Articular chondrocyte of knee joint (primary cell): ENCODE data around the gene SRPX. TPM values are rescaled to one million over a fixed set of nuclear protein-coding genes. Genes with fewer than 3 reads are reported as not detected.

Experiments
- total RNA-seq: library from RNA; depleted of rRNA; stranded (reverse); fragments of >200 nt; gene quantifications from 2 replicates; pipeline ENCODE4 v1.2.3, GENCODE V29; 2012

SRPX gene, protein sequence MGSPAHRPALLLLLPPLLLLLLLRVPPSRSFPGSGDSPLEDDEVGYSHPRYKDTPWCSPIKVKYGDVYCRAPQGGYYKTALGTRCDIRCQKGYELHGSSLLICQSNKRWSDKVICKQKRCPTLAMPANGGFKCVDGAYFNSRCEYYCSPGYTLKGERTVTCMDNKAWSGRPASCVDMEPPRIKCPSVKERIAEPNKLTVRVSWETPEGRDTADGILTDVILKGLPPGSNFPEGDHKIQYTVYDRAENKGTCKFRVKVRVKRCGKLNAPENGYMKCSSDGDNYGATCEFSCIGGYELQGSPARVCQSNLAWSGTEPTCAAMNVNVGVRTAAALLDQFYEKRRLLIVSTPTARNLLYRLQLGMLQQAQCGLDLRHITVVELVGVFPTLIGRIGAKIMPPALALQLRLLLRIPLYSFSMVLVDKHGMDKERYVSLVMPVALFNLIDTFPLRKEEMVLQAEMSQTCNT
- 6.3 and 7.2 TPM in 2 replicates for total RNA-seq

GRCh38 chrX:38220415-38221390, at the start of gene SRPX:
Gene SRPX (minus strand): TSS chrX:38220871. CDS start chrX:38220792, 79 bp downstream.

Other genes with a start within 250 kb of the SRPX start
- gene SYTL5, start 214.3 kb downstream of the SRPX start, total RNA-seq = under 0.01 TPM in 1 of 2 replicates, not detected in the other
- gene RPGR, start 106.6 kb upstream of the SRPX start, total RNA-seq = 5.2 and 6.1 TPM in 2 replicates
- gene OTC, start 131.7 kb upstream of the SRPX start, total RNA-seq = not detected in 2 replicates